Ishikawa (cell line): ENCODE measurements around the gene PRDM10.

ENCODE experiments used
- CEBPB ChIP-seq: IDR thresholded peaks from 2 replicates; pipeline ENCODE4 v1.6.1; 2012
- CREB1 ChIP-seq: IDR thresholded peaks from 2 replicates; pipeline ENCODE4 v1.6.1; 2012; ENCODE audit warnings: low read depth
- EGR1 ChIP-seq: IDR thresholded peaks from 2 replicates; pipeline ENCODE4 v1.6.1; 2012
- EP300 ChIP-seq: IDR thresholded peaks from 2 replicates; pipeline ENCODE4 v1.6.1; 2012; ENCODE audit warnings: borderline replicate concordance
- FOXM1 ChIP-seq: IDR thresholded peaks from 2 replicates; pipeline ENCODE4 v1.6.1; 2012; ENCODE audit warnings: low read depth, borderline replicate concordance
- MAX ChIP-seq: IDR thresholded peaks from 2 replicates; pipeline ENCODE4 v1.6.1; 2012
- NFIC ChIP-seq: IDR thresholded peaks from 2 replicates; pipeline ENCODE4 v1.6.1; 2012
- RAD21 ChIP-seq: IDR thresholded peaks from 2 replicates; pipeline ENCODE4 v1.6.1; 2012; ENCODE audit warnings: low read depth
- REST ChIP-seq: IDR thresholded peaks from 2 replicates; pipeline ENCODE4 v1.6.1; 2012; ENCODE audit warnings: low read depth, mild to moderate bottlenecking
- TAF1 ChIP-seq: IDR thresholded peaks from 2 replicates; pipeline ENCODE4 v1.6.1; 2012; ENCODE audit warnings: low read depth, mild to moderate bottlenecking
- TCF12 ChIP-seq: IDR thresholded peaks from 2 replicates; pipeline ENCODE4 v1.6.1; 2012; ENCODE audit warnings: low read depth
- TEAD4 ChIP-seq: IDR thresholded peaks from 2 replicates; pipeline ENCODE4 v1.6.1; 2012
- USF1 ChIP-seq: IDR thresholded peaks from 2 replicates; pipeline ENCODE4 v1.6.1; 2012
- YY1 ChIP-seq: IDR thresholded peaks from 2 replicates; pipeline ENCODE4 v1.6.1; 2012; ENCODE audit warnings: low read depth
- ZBTB7A ChIP-seq: IDR thresholded peaks from 2 replicates; pipeline ENCODE4 v1.6.1; 2012; ENCODE audit warnings: low read depth

The PRDM10 gene

GRCh38 chr11:129939510-129939909 lies 63.1 kb downstream of the PRDM10 start:
- TF ChIP-seq NFIC = no peak
- no peak for TF ChIP-seq CREB1
- TF ChIP-seq TCF12 = no peak
- no peak for TF ChIP-seq YY1
- no peak for TF ChIP-seq FOXM1
- TF ChIP-seq REST = no peak
- TF ChIP-seq MAX = no peak
- no peak for TF ChIP-seq ZBTB7A
- TF ChIP-seq RAD21 = no peak
- TF ChIP-seq EP300 = no peak
- no peak for TF ChIP-seq USF1
- no peak for TF ChIP-seq EGR1
- no peak for TF ChIP-seq CEBPB
- no peak for TF ChIP-seq TEAD4

- TF ChIP-seq EGR1 (no peak), RAD21 (no peak), TCF12 (no peak), TEAD4 (no peak), FOXM1 (no peak), TAF1 (no peak), USF1 (no peak), MAX (no peak), NFIC (no peak)
Observed at GRCh38 chr11:129938764-129939163, 63.9 kb downstream of the PRDM10 start.

GRCh38 chr11:129937592-129938238 lies 64.9 kb downstream of the PRDM10 start:
- TF ChIP-seq MAX (no peak), RAD21 (no peak), NFIC (peak; percentile 72), EP300 (peak; percentile 90), USF1 (no peak), ZBTB7A (no peak), EGR1 (no peak), TEAD4 (peak; percentile 78), TAF1 (no peak), TCF12 (peak; percentile 93), FOXM1 (peak; percentile 74; the same call in 1 of the 2 replicates), YY1 (no peak), REST (no peak), CEBPB (peak; percentile 62), CREB1 (no peak)

GRCh38 chr11:129935723-129936122 lies 66.9 kb downstream of the PRDM10 start:
- no peak for TF ChIP-seq RAD21
- no peak for TF ChIP-seq FOXM1
- TF ChIP-seq TEAD4 = no peak
- TF ChIP-seq NFIC = no peak
- no peak for TF ChIP-seq USF1
- TF ChIP-seq MAX = no peak
- no peak for TF ChIP-seq REST
- no peak for TF ChIP-seq CREB1
- no peak for TF ChIP-seq CEBPB
- no peak for TF ChIP-seq TCF12
- no peak for TF ChIP-seq EGR1
- no peak for TF ChIP-seq TAF1
- no peak for TF ChIP-seq ZBTB7A
- TF ChIP-seq EP300 = no peak
- no peak for TF ChIP-seq YY1
